HEK293 (cell line): ENCODE data around the gene BBS9.

ENCODE experiments used
- CTCF ChIA-PET: fragments of 350-600 bp; formaldehyde crosslinking; extraction: SDS; loops from one replicate; lab custom pipeline; 2021; ENCODE audit warnings: antibody characterized with exemption; lab: Yijun Ruan, JAX
- POLR2A ChIA-PET: fragments of 300-600 bp; formaldehyde crosslinking; extraction: SDS; loops from one replicate; lab custom pipeline; 2020; ENCODE audit warnings: antibody characterized with exemption, inconsistent platforms; lab: Yijun Ruan, JAX
- H3K27ac ChIP-seq: fragments of 200-500 bp; sonication (Bioruptor generic); 2 replicates; pipeline ENCODE4 v1.5.1; 2014; ENCODE audit warnings: low read depth, low read length, control low read depth, inconsistent platforms; ENCODE audit errors: extremely low read depth
- H3K36me3 ChIP-seq, 2 experiments: fragments of 200-500 bp in 1 of 2; sonication (Bioruptor generic) in 1 of 2; 1 replicate in 1 of 2; 2 replicates in 1 of 2; pipeline ENCODE4 v1.5.1; 2014 to 2017; ENCODE audit warnings: inconsistent platforms in 2 of 2, low read length in 2 of 2; ENCODE audit not compliant: control insufficient read depth in 2 of 2, insufficient read depth in 1 of 2
- H3K4me1 ChIP-seq: fragments of 200-500 bp; sonication (Bioruptor generic); 2 replicates; pipeline ENCODE4 v1.5.1; 2014; ENCODE audit warnings: mild to moderate bottlenecking, low read length, inconsistent platforms; ENCODE audit not compliant: control insufficient read depth, insufficient read depth
- H3K4me3 ChIP-seq: 2 replicates; pipeline ENCODE4 v1.5.1; 2011; ENCODE audit warnings: low read depth, mild to moderate bottlenecking, control low read depth, low read length, moderate library complexity
- H3K9me3 ChIP-seq: fragments of 200-500 bp; sonication (Bioruptor generic); 2 replicates; pipeline ENCODE4 v1.5.1; 2014; ENCODE audit warnings: low read depth, low read length, inconsistent platforms; ENCODE audit not compliant: control insufficient read depth, insufficient read depth
- KLF10 ChIP-seq: fragments of 450-650 bp; IDR thresholded peaks from 2 replicates; pipeline ENCODE4 v1.5.1; 2018; ENCODE audit warnings: missing biosample characterization, mild to moderate bottlenecking, missing genetic modification characterization
- OSR2 ChIP-seq: fragments of 450-650 bp; formaldehyde crosslinking; IDR thresholded peaks from 2 replicates; pipeline ENCODE4 v1.5.1; 2016; ENCODE audit warnings: missing biosample characterization, missing genetic modification characterization
- OVOL3 ChIP-seq: fragments of 450-650 bp; formaldehyde crosslinking; IDR thresholded peaks from 2 replicates; pipeline ENCODE4 v1.5.1; 2016; ENCODE audit warnings: missing biosample characterization, missing genetic modification characterization
- PRDM4 ChIP-seq: fragments of 450-650 bp; formaldehyde crosslinking; IDR thresholded peaks from 2 replicates; pipeline ENCODE4 v1.5.1; 2017; ENCODE audit warnings: missing biosample characterization, missing genetic modification characterization
- YY2 ChIP-seq: fragments of 450-650 bp; formaldehyde crosslinking; IDR thresholded peaks from 2 replicates; pipeline ENCODE4 v1.5.1; 2016; ENCODE audit warnings: missing biosample characterization, missing genetic modification characterization
- ZEB2 ChIP-seq: fragments of 450-650 bp; formaldehyde crosslinking; IDR thresholded peaks from 2 replicates; pipeline ENCODE4 v1.5.1; 2016; ENCODE audit warnings: missing biosample characterization, missing genetic modification characterization
- ZFP3 ChIP-seq: fragments of 450-650 bp; formaldehyde crosslinking; IDR thresholded peaks from 2 replicates; pipeline ENCODE4 v1.5.1; 2016; ENCODE audit warnings: low read depth, missing biosample characterization, missing genetic modification characterization
- ZNF184 ChIP-seq: fragments of 450-650 bp; IDR thresholded peaks from 2 replicates; pipeline ENCODE4 v1.5.1; 2018; ENCODE audit warnings: missing biosample characterization, mild to moderate bottlenecking, missing genetic modification characterization
- ZNF223 ChIP-seq: fragments of 450-650 bp; formaldehyde crosslinking; IDR thresholded peaks from 2 replicates; pipeline ENCODE4 v1.5.1; 2016; ENCODE audit warnings: missing biosample characterization, missing genetic modification characterization
- ZNF341 ChIP-seq: fragments of 450-650 bp; formaldehyde crosslinking; IDR thresholded peaks from 2 replicates; pipeline ENCODE4; 2016; ENCODE audit warnings: low read depth, missing biosample characterization, missing genetic modification characterization
- ZNF354C ChIP-seq: fragments of 450-650 bp; formaldehyde crosslinking; IDR thresholded peaks from 2 replicates; pipeline ENCODE4 v1.5.1; 2016; ENCODE audit warnings: missing biosample characterization, missing genetic modification characterization, low read depth, borderline replicate concordance
- ZNF433 ChIP-seq: fragments of 450-650 bp; formaldehyde crosslinking; IDR thresholded peaks from 2 replicates; pipeline ENCODE4 v1.5.1; 2016; ENCODE audit warnings: missing biosample characterization, missing genetic modification characterization, low read depth
- ZNF48 ChIP-seq: fragments of 450-650 bp; formaldehyde crosslinking; IDR thresholded peaks from 2 replicates; pipeline ENCODE4 v1.5.1; 2016; ENCODE audit warnings: missing biosample characterization, missing genetic modification characterization
- ZNF560 ChIP-seq: fragments of 450-650 bp; formaldehyde crosslinking; IDR thresholded peaks from 2 replicates; pipeline ENCODE4 v1.5.1; 2017; ENCODE audit warnings: missing biosample characterization, missing genetic modification characterization, borderline replicate concordance
- ZNF585B ChIP-seq: fragments of 450-650 bp; formaldehyde crosslinking; IDR thresholded peaks from 2 replicates; pipeline ENCODE4 v1.5.1; 2016; ENCODE audit warnings: missing biosample characterization, missing genetic modification characterization
- ZNF645 ChIP-seq: fragments of 450-650 bp; formaldehyde crosslinking; IDR thresholded peaks from 2 replicates; pipeline ENCODE4; 2016; ENCODE audit warnings: missing biosample characterization, missing genetic modification characterization
- ZNF776 ChIP-seq: fragments of 450-650 bp; formaldehyde crosslinking; IDR thresholded peaks from 2 replicates; pipeline ENCODE4 v1.5.0; 2017; ENCODE audit warnings: missing biosample characterization, missing genetic modification characterization, borderline replicate concordance
- ZNF830 ChIP-seq: fragments of 450-650 bp; IDR thresholded peaks from 2 replicates; pipeline ENCODE4 v1.5.0; 2018; ENCODE audit warnings: missing biosample characterization, missing genetic modification characterization, low read depth, mild to moderate bottlenecking, moderate library complexity
- ZSCAN16 ChIP-seq: fragments of 450-650 bp; formaldehyde crosslinking; IDR thresholded peaks from 2 replicates; pipeline ENCODE4 v1.5.1; 2016; ENCODE audit warnings: missing biosample characterization, missing genetic modification characterization
- ZSCAN18 ChIP-seq: fragments of 450-650 bp; formaldehyde crosslinking; IDR thresholded peaks from 2 replicates; pipeline ENCODE4 v1.5.1; 2016; ENCODE audit warnings: missing biosample characterization, missing genetic modification characterization
- ZSCAN30 ChIP-seq: fragments of 450-650 bp; IDR thresholded peaks from 2 replicates; pipeline ENCODE4 v1.5.1; 2018; ENCODE audit warnings: missing biosample characterization, mild to moderate bottlenecking, missing genetic modification characterization, moderate library complexity
- TF ChIP-seq, protein P1 (sequence below): fragments of 450-650 bp; formaldehyde crosslinking; IDR thresholded peaks from 2 replicates; pipeline ENCODE4 v1.5.1; 2016; ENCODE audit warnings: missing biosample characterization, missing genetic modification characterization

Gene BBS9

GRCh38 chr7:33539659-33540400 lies 410.5 kb downstream of the BBS9 start:
- no peak overlapping the region for H3K4me3 ChIP-seq
- H3K27ac ChIP-seq, result no peak overlapping the region
- H3K36me3 ChIP-seq, result no peaks in the 10 kb centered on the region
- ChIA-PET POLR2A (no interaction called here), CTCF (interaction anchor here (0.7 kb wide), 1 partner anchor 116 kb away, joined by 3 read pairs; no protein-coding TSS in a partner anchor)
- TF ChIP-seq, protein P1, sequence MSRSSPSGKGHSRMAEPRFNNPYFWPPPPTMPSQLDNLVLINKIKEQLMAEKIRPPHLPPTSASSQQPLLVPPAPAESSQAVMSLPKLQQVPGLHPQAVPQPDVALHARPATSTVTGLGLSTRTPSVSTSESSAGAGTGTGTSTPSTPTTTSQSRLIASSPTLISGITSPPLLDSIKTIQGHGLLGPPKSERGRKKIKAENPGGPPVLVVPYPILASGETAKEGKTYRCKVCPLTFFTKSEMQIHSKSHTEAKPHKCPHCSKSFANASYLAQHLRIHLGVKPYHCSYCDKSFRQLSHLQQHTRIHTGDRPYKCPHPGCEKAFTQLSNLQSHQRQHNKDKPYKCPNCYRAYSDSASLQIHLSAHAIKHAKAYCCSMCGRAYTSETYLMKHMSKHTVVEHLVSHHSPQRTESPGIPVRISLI (tag by site-specific recombination), result no peak
- TF ChIP-seq ZNF830 (tag by site-specific recombination), result no peak
- TF ChIP-seq ZNF48 (tag by site-specific recombination), result no peak
- H3K9me3 ChIP-seq, result no peaks in the 10 kb centered on the region; the same call in 1 of the 2 replicates
- 0 out of 2 replicates have a peak, but pooled peaks cover 4% of the 10 kb centered on the region for H3K4me1 ChIP-seq

GRCh38 chr7:33547880-33548279 lies 418.5 kb downstream of the BBS9 start:
- Histone ChIP-seq H3K4me3 (no peak overlapping the region), H3K9me3 (no peaks in the 10 kb centered on the region), H3K4me1 (no peaks in the 10 kb centered on the region), H3K36me3 (no peaks in the 10 kb centered on the region), H3K27ac (no peak overlapping the region)
- ChIA-PET POLR2A (no interaction called here), CTCF (interaction anchor here (0.9 kb wide), 1 partner anchor 747 kb away, joined by 3 read pairs; no protein-coding TSS in a partner anchor)
- TF ChIP-seq YY2 (tag by site-specific recombination) (no peak), PRDM4 (tag by site-specific recombination) (no peak), OVOL3 (tag by site-specific recombination) (no peak), ZNF354C (tag by site-specific recombination) (no peak), ZNF585B (tag by site-specific recombination) (no peak), ZNF433 (no peak), ZNF645 (tag by site-specific recombination) (no peak), ZNF223 (tag by site-specific recombination) (no peak), KLF10 (no peak), ZSCAN16 (no peak), ZFP3 (no peak), ZNF341 (tag by site-specific recombination) (no peak), ZNF776 (tag by site-specific recombination) (no peak), ZNF560 (tag by site-specific recombination) (no peak), ZSCAN30 (tag by site-specific recombination) (no peak), ZEB2 (tag by site-specific recombination) (no peak), ZNF184 (tag by site-specific recombination) (no peak), OSR2 (tag by site-specific recombination) (no peak), ZSCAN18 (no peak)
